ENCODE data around the gene MPHOSPH10. TPM values are rescaled to one million over a fixed set of nuclear protein-coding genes. Genes with fewer than 3 reads are reported as not detected.

The MPHOSPH10 gene
- total RNA-seq, 1 donor = 17.0 TPM

DNA sequence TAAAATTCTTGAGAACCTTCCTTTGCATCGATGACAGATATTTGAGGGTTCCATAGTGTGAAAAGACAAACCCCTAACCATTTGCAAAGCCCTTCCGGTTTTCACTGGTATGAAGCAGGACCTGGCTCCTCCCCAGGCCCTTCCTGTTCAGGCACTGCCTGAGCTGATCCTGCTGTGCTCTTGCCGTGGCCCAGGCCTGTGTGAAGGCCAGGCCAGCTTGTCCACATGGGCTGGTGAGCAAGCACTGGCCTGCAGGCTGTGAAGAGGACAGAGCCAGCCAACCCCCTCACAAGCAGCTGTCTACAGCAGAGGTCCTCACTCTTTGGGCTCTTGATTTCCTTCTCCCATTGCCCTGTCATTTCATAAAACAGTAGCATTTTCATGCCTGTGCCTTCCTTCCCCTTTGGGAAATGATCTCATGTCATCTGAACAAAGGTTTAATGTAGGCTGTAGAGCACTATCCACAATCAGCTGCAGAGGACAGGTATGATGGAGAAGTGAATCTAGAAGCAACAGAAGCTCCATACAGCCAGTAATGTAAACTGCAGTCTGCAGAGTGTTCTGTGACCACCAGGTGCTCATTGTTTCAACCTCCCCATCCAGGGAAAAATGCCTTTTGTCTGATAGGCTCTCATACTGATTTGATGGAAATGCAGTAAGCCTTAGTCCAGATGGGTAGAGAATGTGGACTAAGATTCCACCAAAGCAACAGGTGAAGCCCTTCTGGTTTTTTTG lies 19.8 kb downstream of the MPHOSPH10 start:
- no peak for TF ChIP-seq CTCF (IDR thresholded peaks at IDR 0.05; ENCODE audit: extremely low read depth, low read depth, low read length)
- no peaks in the 10 kb centered on the region for H3K79me2 ChIP-seq (ENCODE audit: insufficient read depth, low read length)
- DNase-seq (ENCODE audit: insufficient read length, low spot score, missing footprints) = no peak
- H3K27me3 ChIP-seq (ENCODE audit: insufficient read depth, low read length) = peaks cover 5% of the 10 kb centered on the region
- no peak overlapping the region for H3K27ac ChIP-seq (ENCODE audit: low read depth, low read length)
- H3K4me1 ChIP-seq (ENCODE audit: insufficient read depth, low read length) = no peaks in the 10 kb centered on the region
- H2AFZ ChIP-seq (ENCODE audit: low read length) = no peak overlapping the region
- peaks cover 11% of the 10 kb centered on the region for H4K20me1 ChIP-seq (ENCODE audit: insufficient read depth, low read length)
- no peak overlapping the region for H3K4me3 ChIP-seq (ENCODE audit: insufficient read depth, low read length)
- H3K4me2 ChIP-seq (ENCODE audit: insufficient read depth, low read length) = no peak overlapping the region
- peaks cover 49% of the 10 kb centered on the region for H3K36me3 ChIP-seq (ENCODE audit: insufficient read depth, low read length)
- H3K9me3 ChIP-seq (ENCODE audit: low read depth, low read length) = no peaks in the 10 kb centered on the region

DNA sequence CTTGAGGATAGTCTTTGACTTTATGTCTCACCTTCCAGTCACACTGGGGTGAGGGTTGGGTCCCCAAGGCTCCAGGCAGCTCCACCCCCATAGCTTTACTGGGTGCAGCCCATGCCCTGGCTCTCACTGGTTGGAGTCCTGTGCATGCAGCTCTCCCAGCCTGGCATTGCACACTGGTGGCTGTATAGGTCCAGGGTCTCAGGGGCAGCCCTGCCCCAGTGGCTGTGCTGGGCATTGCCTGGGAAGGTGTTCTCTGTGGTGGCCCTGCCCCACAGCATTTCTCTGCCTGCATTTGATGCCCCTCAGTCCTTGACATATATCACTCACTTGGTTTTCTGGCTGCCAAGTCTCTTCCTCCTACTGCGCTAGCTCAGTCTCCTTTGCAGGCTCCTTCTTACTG lies 21.2 kb downstream of the MPHOSPH10 start:
- H2AFZ ChIP-seq (ENCODE audit: low read length) = no peak overlapping the region
- H3K79me2 ChIP-seq (ENCODE audit: insufficient read depth, low read length) = no peaks in the 10 kb centered on the region
- no peak overlapping the region for H3K27ac ChIP-seq (ENCODE audit: low read depth, low read length)
- no peak for TF ChIP-seq CTCF (IDR thresholded peaks at IDR 0.05; ENCODE audit: extremely low read depth, low read depth, low read length)
- peaks cover 11% of the 10 kb centered on the region for H4K20me1 ChIP-seq (ENCODE audit: insufficient read depth, low read length)
- H3K27me3 ChIP-seq (ENCODE audit: insufficient read depth, low read length) = peaks cover 5% of the 10 kb centered on the region
- DNase-seq (ENCODE audit: insufficient read length, low spot score, missing footprints) = peak; percentile 32
- H3K4me2 ChIP-seq (ENCODE audit: insufficient read depth, low read length) = no peak overlapping the region
- H3K4me1 ChIP-seq (ENCODE audit: insufficient read depth, low read length) = no peaks in the 10 kb centered on the region
- peaks cover 36% of the 10 kb centered on the region for H3K36me3 ChIP-seq (ENCODE audit: insufficient read depth, low read length)
- H3K4me3 ChIP-seq (ENCODE audit: insufficient read depth, low read length) = no peak overlapping the region
- H3K9me3 ChIP-seq (ENCODE audit: low read depth, low read length) = no peaks in the 10 kb centered on the region

GRCh38 chr2:71153585-71154224 lies 23.3 kb downstream of the MPHOSPH10 start:
- Histone ChIP-seq H3K9me3 (ENCODE audit: low read depth, low read length) (no peaks in the 10 kb centered on the region), H3K4me2 (ENCODE audit: insufficient read depth, low read length) (no peak overlapping the region), H3K79me2 (ENCODE audit: insufficient read depth, low read length) (no peaks in the 10 kb centered on the region), H3K36me3 (ENCODE audit: insufficient read depth, low read length) (peaks cover 18% of the 10 kb centered on the region), H4K20me1 (ENCODE audit: insufficient read depth, low read length) (peaks cover 2% of the 10 kb centered on the region), H3K4me1 (ENCODE audit: insufficient read depth, low read length) (peaks cover 2% of the 10 kb centered on the region), H3K27ac (ENCODE audit: low read depth, low read length) (no peak overlapping the region), H2AFZ (ENCODE audit: low read length) (no peak overlapping the region), H3K27me3 (ENCODE audit: insufficient read depth, low read length) (peaks cover 8% of the 10 kb centered on the region), H3K4me3 (ENCODE audit: insufficient read depth, low read length) (no peak overlapping the region)
- no peak for TF ChIP-seq CTCF (IDR thresholded peaks at IDR 0.05; ENCODE audit: extremely low read depth, low read depth, low read length)
- peak; percentile 49 for DNase-seq (ENCODE audit: insufficient read length, low spot score, missing footprints)

DNA sequence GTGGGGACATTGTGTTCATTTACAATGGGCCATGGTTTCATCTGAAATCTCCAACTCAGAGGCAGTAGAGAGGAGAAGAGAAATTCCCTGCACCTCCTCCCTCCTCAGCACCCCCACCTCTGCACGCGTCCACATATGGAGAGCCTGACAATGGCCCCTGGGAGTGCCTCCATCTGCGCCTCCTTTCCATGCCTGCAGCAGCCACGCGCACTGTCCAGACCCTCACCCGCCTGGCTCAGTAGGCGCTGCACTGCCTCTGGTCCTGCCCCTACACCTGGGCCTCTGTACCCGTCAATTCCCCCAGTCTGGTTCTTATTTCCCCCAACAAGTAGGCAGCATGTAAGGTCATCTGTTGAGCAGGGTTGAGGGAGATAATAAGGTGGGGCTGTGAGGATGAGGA lies 23.8 kb downstream of the MPHOSPH10 start:
- Histone ChIP-seq H3K79me2 (ENCODE audit: insufficient read depth, low read length) (no peaks in the 10 kb centered on the region), H3K36me3 (ENCODE audit: insufficient read depth, low read length) (peaks cover 12% of the 10 kb centered on the region), H3K27ac (ENCODE audit: low read depth, low read length) (no peak overlapping the region), H3K4me1 (ENCODE audit: insufficient read depth, low read length) (peaks cover 2% of the 10 kb centered on the region), H3K4me3 (ENCODE audit: insufficient read depth, low read length) (no peak overlapping the region), H3K27me3 (ENCODE audit: insufficient read depth, low read length) (peaks cover 8% of the 10 kb centered on the region), H3K9me3 (ENCODE audit: low read depth, low read length) (no peaks in the 10 kb centered on the region), H2AFZ (ENCODE audit: low read length) (no peak overlapping the region), H3K4me2 (ENCODE audit: insufficient read depth, low read length) (no peak overlapping the region), H4K20me1 (ENCODE audit: insufficient read depth, low read length) (peaks cover 1% of the 10 kb centered on the region)
- TF ChIP-seq CTCF (IDR thresholded peaks at IDR 0.05; ENCODE audit: extremely low read depth, low read depth, low read length) = no peak
- no peak for DNase-seq (ENCODE audit: insufficient read length, low spot score, missing footprints)
